ENCODE results near the gene WNT11.

GRCh38 chr11:76157891-76158290 is 48.4 kb downstream of the WNT11 start:
- TF ChIP-seq BACH2 (CRISPR knock-in tag; IDR thresholded peaks at IDR 0.05; ENCODE audit: borderline replicate concordance): no peak
- no peak for TF ChIP-seq OSR1 (CRISPR knock-in tag; IDR thresholded peaks at IDR 0.05)
- TF ChIP-seq ESRRG (CRISPR knock-in tag; IDR thresholded peaks at IDR 0.05): no peak
- TF ChIP-seq ZFP3 (CRISPR knock-in tag; IDR thresholded peaks at IDR 0.05): no peak
- TF ChIP-seq RARB (CRISPR knock-in tag; IDR thresholded peaks at IDR 0.05): no peak
- TF ChIP-seq ZC3H10 (CRISPR knock-in tag; IDR thresholded peaks at IDR 0.05): no peak
- TF ChIP-seq TCF4 (CRISPR knock-in tag; IDR thresholded peaks at IDR 0.05; ENCODE audit: borderline replicate concordance): no peak
- no peak for TF ChIP-seq CREB5 (CRISPR knock-in tag; IDR thresholded peaks at IDR 0.05; ENCODE audit: low read depth)
- no peak for TF ChIP-seq TSHZ2 (CRISPR knock-in tag; IDR thresholded peaks at IDR 0.05)
- no peak for TF ChIP-seq ZNF565 (CRISPR knock-in tag; conservative IDR thresholded peaks at IDR 0.05; ENCODE audit: low read depth)

All from SK-N-SH treated with all-trans-retinoic acid at 6 μM for 48 hours (cell line).